Breast epithelium (tissue), 3 donors: ENCODE measurements around the gene ADPGK.

ENCODE experiments used
- POLR2A ChIP-seq: fragments of 450-650 bp; IDR thresholded peaks from one replicate; pipeline ENCODE4 v1.6.1; 2016; ENCODE audit warnings: antibody characterized with exemption, mild to moderate bottlenecking, moderate library complexity
- POLR2AphosphoS5 ChIP-seq, 3 donors: sonication (generic); formaldehyde crosslinking; IDR thresholded peaks; one replicate each; pipeline ENCODE4 v1.6.1; 2017; ENCODE audit warnings: antibody characterized with exemption in 3 of 3
- TF ChIP-seq, protein P1 (sequence below), 3 donors: fragments of 450-650 bp; IDR thresholded peaks; one replicate each; pipeline ENCODE4 v1.5.1; 2016 to 2017; ENCODE audit warnings: antibody characterized with exemption in 3 of 3, mild to moderate bottlenecking in 3 of 3, moderate library complexity in 3 of 3

DNA sequence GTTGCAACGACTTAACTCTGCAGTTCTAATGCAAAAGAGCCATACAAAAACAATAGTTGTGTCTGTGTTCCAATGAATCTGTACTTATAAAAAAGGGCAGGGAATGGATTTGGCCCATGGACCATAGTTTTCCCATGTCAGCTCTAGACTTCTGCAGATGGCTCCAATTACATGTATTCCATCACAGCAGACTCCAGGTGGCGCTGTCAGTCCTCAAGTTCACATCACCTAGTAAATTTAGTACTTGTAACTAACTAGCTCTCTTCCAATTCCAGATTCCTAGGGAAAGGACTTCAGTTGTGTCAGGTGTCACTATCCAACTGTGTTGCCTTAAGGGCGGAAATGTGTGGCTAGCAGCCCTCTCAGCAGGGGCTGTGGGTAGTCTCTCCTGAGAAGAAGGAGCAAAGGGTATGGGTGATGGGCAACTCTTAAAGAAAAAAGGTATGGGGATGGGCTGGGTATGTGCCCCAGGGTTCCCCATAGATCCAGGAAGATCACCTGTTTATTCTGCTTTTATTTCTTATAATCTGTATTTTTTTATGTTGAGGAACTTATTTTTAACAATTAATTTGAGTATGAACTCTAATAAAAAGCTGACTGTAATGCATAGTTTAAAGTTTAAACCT is 61.4 kb downstream of the ADPGK start:
- TF ChIP-seq POLR2A, result no peak
- TF ChIP-seq POLR2AphosphoS5 (IDR thresholded peaks at IDR 0.05), result no peak
- TF ChIP-seq, protein P1, sequence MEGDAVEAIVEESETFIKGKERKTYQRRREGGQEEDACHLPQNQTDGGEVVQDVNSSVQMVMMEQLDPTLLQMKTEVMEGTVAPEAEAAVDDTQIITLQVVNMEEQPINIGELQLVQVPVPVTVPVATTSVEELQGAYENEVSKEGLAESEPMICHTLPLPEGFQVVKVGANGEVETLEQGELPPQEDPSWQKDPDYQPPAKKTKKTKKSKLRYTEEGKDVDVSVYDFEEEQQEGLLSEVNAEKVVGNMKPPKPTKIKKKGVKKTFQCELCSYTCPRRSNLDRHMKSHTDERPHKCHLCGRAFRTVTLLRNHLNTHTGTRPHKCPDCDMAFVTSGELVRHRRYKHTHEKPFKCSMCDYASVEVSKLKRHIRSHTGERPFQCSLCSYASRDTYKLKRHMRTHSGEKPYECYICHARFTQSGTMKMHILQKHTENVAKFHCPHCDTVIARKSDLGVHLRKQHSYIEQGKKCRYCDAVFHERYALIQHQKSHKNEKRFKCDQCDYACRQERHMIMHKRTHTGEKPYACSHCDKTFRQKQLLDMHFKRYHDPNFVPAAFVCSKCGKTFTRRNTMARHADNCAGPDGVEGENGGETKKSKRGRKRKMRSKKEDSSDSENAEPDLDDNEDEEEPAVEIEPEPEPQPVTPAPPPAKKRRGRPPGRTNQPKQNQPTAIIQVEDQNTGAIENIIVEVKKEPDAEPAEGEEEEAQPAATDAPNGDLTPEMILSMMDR (IDR thresholded peaks at IDR 0.05), result peak in 2 of 3 donors; percentile 57 to 58
